ENCODE measurements around the gene CREB3L4.

The CREB3L4 gene, protein sequence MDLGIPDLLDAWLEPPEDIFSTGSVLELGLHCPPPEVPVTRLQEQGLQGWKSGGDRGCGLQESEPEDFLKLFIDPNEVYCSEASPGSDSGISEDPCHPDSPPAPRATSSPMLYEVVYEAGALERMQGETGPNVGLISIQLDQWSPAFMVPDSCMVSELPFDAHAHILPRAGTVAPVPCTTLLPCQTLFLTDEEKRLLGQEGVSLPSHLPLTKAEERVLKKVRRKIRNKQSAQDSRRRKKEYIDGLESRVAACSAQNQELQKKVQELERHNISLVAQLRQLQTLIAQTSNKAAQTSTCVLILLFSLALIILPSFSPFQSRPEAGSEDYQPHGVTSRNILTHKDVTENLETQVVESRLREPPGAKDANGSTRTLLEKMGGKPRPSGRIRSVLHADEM

DNA sequence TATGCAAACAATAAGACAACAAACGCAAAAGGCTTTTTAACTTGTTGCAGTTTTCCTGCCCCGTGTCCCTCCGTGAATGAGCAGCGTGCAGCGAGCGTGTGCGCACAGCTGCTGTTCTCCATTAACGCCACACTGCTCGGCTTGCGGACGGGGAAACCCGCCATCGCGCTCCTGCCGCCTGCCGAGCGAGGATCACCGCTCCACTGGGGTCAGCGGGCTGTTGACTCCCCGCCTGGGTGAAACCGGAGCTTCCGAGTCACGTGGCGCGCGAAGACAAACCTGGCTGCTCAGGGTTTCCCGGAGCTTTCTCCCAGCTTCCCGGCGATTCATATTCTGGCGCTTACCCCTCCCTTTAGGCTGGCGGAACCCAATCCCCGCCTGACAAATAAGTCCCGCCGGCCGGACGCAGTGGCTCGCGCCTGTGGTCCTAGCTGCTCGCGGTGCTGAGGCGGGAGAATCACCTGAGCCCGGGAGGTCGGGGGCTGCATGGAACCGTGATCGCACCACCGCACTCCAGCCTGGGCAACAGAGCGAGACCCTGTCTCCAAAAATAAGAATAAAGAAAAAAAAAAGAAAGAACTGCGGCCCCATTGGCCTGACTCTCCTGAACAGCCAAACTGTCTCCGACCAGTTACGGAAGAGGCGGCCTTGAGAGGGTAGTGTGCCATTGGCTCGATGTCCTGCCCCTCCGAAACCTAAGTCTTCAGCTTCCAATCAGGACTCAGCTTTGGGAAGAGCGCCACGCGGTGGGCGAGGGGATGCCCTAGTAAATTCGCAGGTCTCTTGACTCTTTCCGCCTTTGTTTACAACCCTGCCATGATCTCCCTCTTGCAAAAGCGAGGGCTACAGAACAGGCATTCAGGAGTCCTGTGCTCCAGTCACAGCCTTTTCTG lies at the start of gene CREB3L4:
TSS of gene CREB3L4 (plus strand) at position 796 of the 893 bp plus-strand sequence. CDS start 624 bp downstream, outside the sequence.
- Histone ChIP-seq H3K9me3 (ENCODE audit: control insufficient read depth in 2 of 2, low read length in 2 of 2) (no peaks in the 10 kb centered on the region), H3K27ac (ENCODE audit: low read length) (peak within 1 kb of the TSS; percentile 86), H3K36me3 (ENCODE audit: control insufficient read depth in 2 of 2, insufficient read depth in 2 of 2, low read length in 2 of 2) (no peaks in the 10 kb centered on the region), H3K4me3 (ENCODE audit: low read length in 2 of 2) (peak within 1 kb of the TSS; percentile 83 to 94), H3K9ac (ENCODE audit: low read length in 2 of 2) (peak within 1 kb of the TSS; percentile 72 to 73), H3K27me3 (ENCODE audit: control insufficient read depth in 1 of 2, insufficient read depth in 2 of 2, low read length in 2 of 2) (no peaks in the 10 kb centered on the region), H3K4me1 (ENCODE audit: control insufficient read depth, insufficient read depth, low read length) (peaks cover 24% of the 10 kb centered on the region)

DNA sequence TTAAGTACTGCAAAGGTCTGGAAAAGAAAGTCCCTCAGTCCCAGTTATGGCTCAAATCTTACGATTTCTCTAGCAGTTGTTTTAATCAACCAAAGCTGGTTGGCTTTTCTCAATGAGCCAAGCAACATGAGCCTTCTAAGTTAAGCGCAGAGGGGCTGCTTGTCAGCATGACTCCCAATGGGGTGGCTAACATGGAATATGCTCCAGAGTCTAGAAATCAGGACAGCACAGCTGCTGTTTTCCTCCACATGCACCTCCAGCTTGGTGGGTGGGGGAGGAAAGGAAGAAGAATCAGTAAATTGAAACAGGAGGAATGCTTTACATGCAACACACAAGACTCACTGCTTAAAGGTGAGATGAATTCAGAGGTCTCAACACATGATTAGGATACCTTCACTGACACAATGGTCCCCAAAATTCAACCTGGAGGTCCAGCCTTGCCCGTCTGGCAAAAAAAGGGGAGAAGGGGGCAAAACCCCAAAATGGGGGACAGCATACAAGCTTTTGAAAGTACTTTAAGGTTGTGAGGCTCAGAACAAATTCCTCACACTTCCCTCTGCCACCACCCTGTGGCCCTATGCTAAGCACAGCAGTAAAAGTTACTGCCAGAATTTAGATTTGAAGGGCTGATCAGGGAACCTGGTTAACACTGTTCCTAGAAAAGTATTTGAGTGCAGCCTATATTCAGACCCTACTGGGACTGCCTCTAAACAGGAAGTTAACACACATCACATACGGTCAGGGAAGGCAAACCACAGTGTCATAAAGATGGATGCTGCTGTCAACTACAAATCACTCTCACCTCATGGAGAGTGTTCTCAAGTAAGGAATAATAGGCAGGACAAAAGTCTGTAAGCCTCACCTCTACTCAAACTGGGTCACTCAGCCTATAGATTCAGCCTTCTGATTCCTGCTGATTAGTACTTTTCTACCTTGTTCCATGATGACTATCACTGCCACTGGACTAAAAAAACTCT lies 47.5 kb upstream of the CREB3L4 start:
- no peaks in the 10 kb centered on the region for H3K9me3 ChIP-seq (ENCODE audit: control insufficient read depth in 2 of 2, low read length in 2 of 2)
- no peak overlapping the region for H3K27ac ChIP-seq (ENCODE audit: low read length)
- peak overlapping the region in 1 of 2 donors; percentile 22 for H3K4me3 ChIP-seq (ENCODE audit: low read length in 2 of 2)
- H3K36me3 ChIP-seq (ENCODE audit: control insufficient read depth in 2 of 2, insufficient read depth in 2 of 2, low read length in 2 of 2) = no peaks in the 10 kb centered on the region
- peaks cover 31% of the 10 kb centered on the region for H3K4me1 ChIP-seq (ENCODE audit: control insufficient read depth, insufficient read depth, low read length)
- H3K27me3 ChIP-seq (ENCODE audit: control insufficient read depth in 1 of 2, insufficient read depth in 2 of 2, low read length in 2 of 2) = no peaks in the 10 kb centered on the region
- peak overlapping the region; percentile 47 to 63 for H3K9ac ChIP-seq (ENCODE audit: low read length in 2 of 2)

DNA sequence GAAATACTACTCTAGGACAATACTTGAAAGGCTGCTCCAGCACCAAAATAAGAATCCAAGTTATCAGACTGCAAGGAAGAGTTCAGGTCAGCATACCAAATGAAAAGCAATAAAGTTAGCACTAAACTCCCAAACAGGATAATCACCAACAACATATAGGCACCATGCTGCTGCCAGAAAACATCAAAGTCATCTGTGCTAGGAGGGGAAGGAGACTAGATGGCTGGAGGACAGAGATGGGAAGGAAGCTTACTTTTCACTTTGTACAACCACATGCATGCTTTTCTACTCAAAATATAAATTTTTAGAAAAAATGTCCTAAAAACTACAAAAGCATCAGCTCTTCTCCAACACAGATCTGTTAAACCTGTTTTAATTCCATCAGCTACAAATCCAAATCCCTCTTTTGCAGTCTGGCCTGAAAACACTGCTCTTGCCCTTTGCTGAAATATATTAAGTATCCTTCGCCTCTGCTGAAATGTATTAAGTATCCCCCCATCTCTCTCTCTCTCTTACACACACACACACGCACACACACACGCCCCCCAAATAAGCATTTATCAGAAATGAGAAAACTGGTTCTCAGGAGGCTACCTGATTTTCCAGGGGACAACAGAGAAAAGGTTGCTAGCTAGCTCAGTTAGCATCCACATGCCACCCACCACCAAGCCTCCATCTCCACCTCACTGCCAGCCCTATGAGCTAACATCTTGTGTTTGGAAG lies 46.5 kb upstream of the CREB3L4 start:
- Histone ChIP-seq H3K4me3 (ENCODE audit: low read length in 2 of 2) (peak overlapping the region; percentile 76 to 90), H3K36me3 (ENCODE audit: control insufficient read depth in 2 of 2, insufficient read depth in 2 of 2, low read length in 2 of 2) (no peaks in the 10 kb centered on the region), H3K27me3 (ENCODE audit: control insufficient read depth in 1 of 2, insufficient read depth in 2 of 2, low read length in 2 of 2) (no peaks in the 10 kb centered on the region), H3K9me3 (ENCODE audit: control insufficient read depth in 2 of 2, low read length in 2 of 2) (no peaks in the 10 kb centered on the region), H3K4me1 (ENCODE audit: control insufficient read depth, insufficient read depth, low read length) (peaks cover 31% of the 10 kb centered on the region), H3K27ac (ENCODE audit: low read length) (peak overlapping the region; percentile 60), H3K9ac (ENCODE audit: low read length in 2 of 2) (peak overlapping the region; percentile 63 to 80)

DNA sequence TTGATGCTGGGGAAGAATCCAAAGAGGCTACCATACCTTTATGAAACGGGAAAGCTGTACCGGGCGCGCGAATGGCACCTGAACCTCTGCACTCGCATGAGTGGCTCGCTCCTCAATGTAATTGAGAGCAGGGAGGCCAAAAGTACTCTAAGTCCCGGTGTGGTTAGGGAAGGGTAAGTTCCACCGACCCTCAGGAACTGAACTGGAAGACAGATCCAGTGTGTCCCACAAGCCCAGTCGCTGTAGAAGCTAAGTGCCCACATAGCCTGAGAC lies 46.0 kb upstream of the CREB3L4 start:
- Histone ChIP-seq H3K4me3 (ENCODE audit: low read length in 2 of 2) (peak overlapping the region; percentile 76 to 90), H3K27me3 (ENCODE audit: control insufficient read depth in 1 of 2, insufficient read depth in 2 of 2, low read length in 2 of 2) (no peaks in the 10 kb centered on the region), H3K36me3 (ENCODE audit: control insufficient read depth in 2 of 2, insufficient read depth in 2 of 2, low read length in 2 of 2) (no peaks in the 10 kb centered on the region), H3K4me1 (ENCODE audit: control insufficient read depth, insufficient read depth, low read length) (peaks cover 31% of the 10 kb centered on the region), H3K9ac (ENCODE audit: low read length in 2 of 2) (peak overlapping the region; percentile 63 to 80), H3K9me3 (ENCODE audit: control insufficient read depth in 2 of 2, low read length in 2 of 2) (no peaks in the 10 kb centered on the region), H3K27ac (ENCODE audit: low read length) (peak overlapping the region; percentile 60)

DNA sequence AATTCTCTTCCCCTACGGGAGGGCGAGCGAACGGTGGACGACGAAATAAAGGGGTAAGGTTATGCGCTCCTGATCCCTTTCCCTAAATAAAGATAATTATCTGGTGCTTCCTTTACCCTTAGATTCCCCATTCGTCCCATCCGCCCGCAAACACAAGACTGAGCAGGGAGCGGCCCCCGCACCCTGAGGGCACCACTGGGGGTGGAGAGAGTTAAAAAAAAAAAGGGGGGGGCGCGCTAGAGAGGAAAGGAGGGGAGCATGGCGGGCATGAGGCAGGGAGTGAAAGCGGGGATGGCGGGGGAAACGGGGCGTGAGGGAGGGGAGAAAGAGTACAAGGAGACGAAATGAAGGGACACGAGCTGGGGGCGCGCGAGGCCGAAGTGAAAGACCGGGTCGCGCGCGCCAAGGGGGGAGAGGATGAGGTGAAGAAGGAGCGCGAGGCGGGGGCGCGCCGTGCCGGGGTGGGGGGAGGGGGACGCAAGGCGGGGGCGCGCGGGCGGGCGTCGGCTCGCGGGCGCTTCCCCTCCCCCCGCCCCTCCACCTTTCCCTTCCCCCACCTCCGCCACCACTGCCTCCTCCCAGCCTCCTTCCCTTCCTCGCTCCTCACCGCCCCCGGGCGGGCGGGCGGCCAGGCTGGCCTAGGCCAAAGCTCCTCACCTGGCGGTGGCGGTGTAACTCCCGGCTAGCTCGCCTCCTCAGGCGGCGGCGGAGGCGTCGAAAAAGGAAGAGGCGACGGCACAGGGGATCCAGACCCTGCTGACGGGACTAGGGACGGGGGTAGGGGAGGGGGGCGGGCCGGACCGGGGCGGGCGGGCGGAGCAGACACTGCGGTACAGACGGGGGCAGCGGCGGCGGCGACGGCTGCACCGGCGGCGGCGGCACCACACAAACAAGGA lies 45.4 kb upstream of the CREB3L4 start:
- H3K9ac ChIP-seq (ENCODE audit: low read length in 2 of 2) = peak overlapping the region; percentile 63 to 80

DNA sequence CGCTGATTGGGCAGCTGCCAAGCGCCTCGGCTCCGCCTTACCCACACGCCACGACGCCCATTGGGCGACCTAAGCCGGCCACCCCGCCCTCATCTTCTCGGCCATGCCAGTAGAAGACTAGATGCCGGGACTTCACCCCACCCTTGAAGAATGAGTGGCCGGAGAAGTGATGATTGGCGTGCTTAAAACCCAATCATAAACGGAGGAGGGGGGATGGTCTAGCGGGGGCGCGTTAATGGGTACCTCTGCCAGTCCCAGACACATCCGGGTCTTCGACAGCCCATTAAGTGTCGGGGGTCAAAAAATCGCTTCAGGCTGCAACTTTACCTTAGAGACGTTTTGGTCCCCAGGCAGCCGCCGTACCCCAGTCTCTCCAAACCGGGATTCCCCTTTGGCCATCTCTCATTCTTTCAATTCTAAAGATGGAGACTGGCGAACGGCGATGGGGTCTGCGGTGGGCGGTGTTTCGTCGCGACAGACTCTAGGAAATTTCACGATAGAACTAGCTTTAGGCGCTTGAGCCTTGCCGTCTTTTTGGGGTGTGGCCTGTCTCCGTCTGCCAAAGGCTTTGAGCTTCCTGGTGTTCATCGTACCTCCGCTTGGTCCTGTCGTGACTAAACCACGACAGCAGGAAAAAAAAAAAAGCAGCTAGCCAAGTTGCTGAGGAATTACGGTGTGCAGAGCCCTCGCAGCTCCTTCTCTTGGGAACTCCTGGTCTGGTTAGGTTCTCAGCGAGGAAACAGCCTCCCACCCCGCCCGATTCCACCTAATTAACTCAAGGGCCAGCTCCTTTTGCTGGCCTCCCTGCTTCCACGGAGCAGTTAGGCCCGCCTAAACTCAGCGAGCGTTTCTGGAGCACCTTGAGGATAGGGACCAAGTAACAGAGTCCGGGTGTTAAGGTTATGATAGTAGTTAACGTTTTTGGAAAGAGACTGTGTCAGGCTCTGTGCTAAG lies 44.5 kb upstream of the CREB3L4 start, which contains the start of gene GATAD2B:
TSS of gene GATAD2B (minus strand) at position 1 of the 954 bp plus-strand sequence. CDS start 94,625 bp downstream, outside the sequence.
- H3K4me3 ChIP-seq (ENCODE audit: low read length in 2 of 2) = peak within 1 kb of the TSS; percentile 90 to 96
- peak within 1 kb of the TSS; percentile 78 for H3K27ac ChIP-seq (ENCODE audit: low read length)
- H3K27me3 ChIP-seq (ENCODE audit: control insufficient read depth in 1 of 2, insufficient read depth in 2 of 2, low read length in 2 of 2) = no peaks in the 10 kb centered on the region
- H3K4me1 ChIP-seq (ENCODE audit: control insufficient read depth, insufficient read depth, low read length) = peaks cover 31% of the 10 kb centered on the region
- no peaks in the 10 kb centered on the region for H3K36me3 ChIP-seq (ENCODE audit: control insufficient read depth in 2 of 2, insufficient read depth in 2 of 2, low read length in 2 of 2)
- no peaks in the 10 kb centered on the region for H3K9me3 ChIP-seq (ENCODE audit: control insufficient read depth in 2 of 2, low read length in 2 of 2)
- peak within 1 kb of the TSS; percentile 92 to 96 for H3K9ac ChIP-seq (ENCODE audit: low read length in 2 of 2)

More for the DNA sequence above, 45.4 kb upstream of the CREB3L4 start:
- Histone ChIP-seq H3K27me3 (ENCODE audit: control insufficient read depth in 1 of 2, insufficient read depth in 2 of 2, low read length in 2 of 2) (no peaks in the 10 kb centered on the region), H3K4me3 (ENCODE audit: low read length in 2 of 2) (peak overlapping the region; percentile 76 to 90), H3K36me3 (ENCODE audit: control insufficient read depth in 2 of 2, insufficient read depth in 2 of 2, low read length in 2 of 2) (no peaks in the 10 kb centered on the region), H3K4me1 (ENCODE audit: control insufficient read depth, insufficient read depth, low read length) (peaks cover 31% of the 10 kb centered on the region), H3K27ac (ENCODE audit: low read length) (peak overlapping the region; percentile 60), H3K9me3 (ENCODE audit: control insufficient read depth in 2 of 2, low read length in 2 of 2) (no peaks in the 10 kb centered on the region)

DNA sequence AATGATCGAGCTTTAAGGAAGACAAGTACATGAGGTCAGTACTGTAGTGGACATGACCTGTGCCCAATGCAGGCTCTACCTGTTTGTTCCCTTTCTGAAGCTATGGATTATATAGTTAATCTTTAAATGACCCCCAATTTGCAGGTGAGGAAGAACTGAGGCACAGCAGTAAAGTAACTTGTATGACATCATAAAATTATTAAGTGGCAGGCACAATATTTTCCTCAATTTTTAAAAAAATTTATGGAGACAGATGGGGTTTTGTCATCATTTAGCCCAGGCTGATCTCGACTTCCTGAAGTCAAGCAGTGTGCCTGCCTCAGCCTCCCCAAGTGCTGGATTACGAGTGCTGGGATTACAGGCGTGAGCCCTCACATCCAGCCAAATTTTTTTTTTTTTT lies 41.3 kb upstream of the CREB3L4 start:
- Histone ChIP-seq H3K36me3 (ENCODE audit: control insufficient read depth in 2 of 2, insufficient read depth in 2 of 2, low read length in 2 of 2) (peaks cover 2 to 20% of the 10 kb centered on the region in 2 donors), H3K27me3 (ENCODE audit: control insufficient read depth in 1 of 2, insufficient read depth in 2 of 2, low read length in 2 of 2) (no peaks in the 10 kb centered on the region), H3K9me3 (ENCODE audit: control insufficient read depth in 2 of 2, low read length in 2 of 2) (no peaks in the 10 kb centered on the region), H3K4me1 (ENCODE audit: control insufficient read depth, insufficient read depth, low read length) (peaks cover 15% of the 10 kb centered on the region), H3K4me3 (ENCODE audit: low read length in 2 of 2) (no peak overlapping the region), H3K27ac (ENCODE audit: low read length) (no peak overlapping the region), H3K9ac (ENCODE audit: low read length in 2 of 2) (no peak overlapping the region)

DNA sequence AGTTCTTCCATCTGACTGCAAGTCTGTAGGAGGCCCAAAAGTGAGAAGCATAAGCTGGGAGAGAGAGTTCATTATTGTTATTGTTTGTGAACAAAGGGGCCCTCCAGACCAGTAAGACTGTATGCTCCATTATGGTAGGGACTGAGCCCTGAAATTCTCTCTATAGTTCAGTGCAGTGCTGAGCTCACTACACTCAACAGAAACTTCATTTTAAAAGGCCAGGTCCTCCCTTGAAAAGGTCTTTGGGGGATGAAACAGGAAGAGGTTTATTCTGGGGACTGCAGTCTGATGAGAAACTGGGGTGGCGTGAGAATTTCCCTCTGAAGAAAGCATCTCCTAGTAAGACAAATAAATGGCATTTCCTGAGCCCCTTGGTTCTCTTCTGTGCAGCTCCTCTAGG lies 39.5 kb upstream of the CREB3L4 start:
- Histone ChIP-seq H3K27me3 (ENCODE audit: control insufficient read depth in 1 of 2, insufficient read depth in 2 of 2, low read length in 2 of 2) (no peaks in the 10 kb centered on the region), H3K9me3 (ENCODE audit: control insufficient read depth in 2 of 2, low read length in 2 of 2) (no peaks in the 10 kb centered on the region), H3K27ac (ENCODE audit: low read length) (no peak overlapping the region), H3K9ac (ENCODE audit: low read length in 2 of 2) (no peak overlapping the region), H3K36me3 (ENCODE audit: control insufficient read depth in 2 of 2, insufficient read depth in 2 of 2, low read length in 2 of 2) (peaks cover 14 to 26% of the 10 kb centered on the region in 2 donors), H3K4me1 (ENCODE audit: control insufficient read depth, insufficient read depth, low read length) (peaks cover 10% of the 10 kb centered on the region), H3K4me3 (ENCODE audit: low read length in 2 of 2) (no peak overlapping the region)

Data from stomach smooth muscle (tissue), 2 donors.